Left ventricle myocardium inferior (tissue), 1 donor: ENCODE results near the gene TNFRSF9. TPM values are rescaled to one million over a fixed set of nuclear protein-coding genes. Genes with fewer than 3 reads are reported as not detected.

Source experiments
- DNase-seq: peaks from one replicate; pipeline ENCODE4 v3.0.0-alpha.2; 2020
- H3K27ac ChIP-seq: fragments of 200-600 bp; replicated peaks from 2 replicates; pipeline ENCODE4 v1.8.0; 2021
- H3K27me3 ChIP-seq: fragments of 200-600 bp; 2 replicates; pipeline ENCODE4 v1.8.0; 2021; ENCODE audit warnings: low read depth
- H3K36me3 ChIP-seq: fragments of 200-600 bp; 2 replicates; pipeline ENCODE4 v1.8.0; 2021
- H3K4me1 ChIP-seq: fragments of 200-600 bp; 2 replicates; pipeline ENCODE4 v1.8.0; 2021
- H3K4me3 ChIP-seq: fragments of 200-600 bp; 2 replicates; pipeline ENCODE4 v1.8.0; 2021; ENCODE audit warnings: mild to moderate bottlenecking, moderate library complexity
- H3K9me3 ChIP-seq: fragments of 200-600 bp; replicated peaks from 2 replicates; pipeline ENCODE4 v1.8.0; 2021
- CTCF ChIP-seq: fragments of 200-600 bp; IDR thresholded peaks from 2 replicates; pipeline ENCODE4 v1.8.0; 2021; ENCODE audit warnings: antibody characterized with exemption, mild to moderate bottlenecking, borderline replicate concordance
- intact Hi-C: fragments of 100-400 bp; cut with micrococcal nuclease; formaldehyde crosslinking; loops from one replicate; pipeline ENCODE4 v1.11.0; 2022
- long read RNA-seq: library from polyadenylated mRNA; unstranded; transcript quantifications from one replicate; pipeline ENCODE4 v2.0.0, GENCODE V29; 2021
- total RNA-seq: library from RNA; stranded (reverse); fragmentation: NEBNext Ultra II Directional; extraction: Animal tissue kit (Norgen Biotek cat#: 25700); gene quantifications from one replicate; pipeline ENCODE4 v1.2.1, GENCODE V29; 2021
- donor health status: DM: no; HTN: yes; CAD: no; lungs with severe emphysema.

TNFRSF9 gene
- not detected for total RNA-seq
- long read RNA-seq: 0 reads

GRCh38 chr1:7940745-7941436 lies at the start of gene TNFRSF9:
TNFRSF9 (minus strand) TSS chr1:7940839; CDS start chr1:7939994, 845 bp downstream.
- Histone ChIP-seq H3K36me3 (no peaks in the 10 kb centered on the region), H3K27me3 (peaks cover 78% of the 10 kb centered on the region), H3K27ac (no peak within 1 kb of the TSS), H3K9me3 (no peaks in the 10 kb centered on the region), H3K4me3 (no peak within 1 kb of the TSS), H3K4me1 (peaks cover 24% of the 10 kb centered on the region)
- no peak for DNase-seq
- intact Hi-C loops: no loop called here
- no peak for TF ChIP-seq CTCF

GRCh38 chr1:7989762-7990428 lies 49.3 kb upstream of the TNFRSF9 start:
- DNase-seq: no peak

GRCh38 chr1:7988576-7988975 lies 47.9 kb upstream of the TNFRSF9 start:
- intact Hi-C loops: no loop called here

More at GRCh38 chr1:7989762-7990428, 49.3 kb upstream of the TNFRSF9 start:
- Histone ChIP-seq H3K27me3 (no peaks in the 10 kb centered on the region), H3K9me3 (no peaks in the 10 kb centered on the region), H3K4me1 (peaks cover 4% of the 10 kb centered on the region), H3K4me3 (no peak overlapping the region), H3K36me3 (peaks cover 20% of the 10 kb centered on the region), H3K27ac (no peak overlapping the region)
- intact Hi-C loops: no loop called here
- TF ChIP-seq CTCF: no peak

GRCh38 chr1:7987528-7987927 lies 46.9 kb upstream of the TNFRSF9 start:
- DNase-seq: no peak
- intact Hi-C loops: no loop called here
- no peak for TF ChIP-seq CTCF
- Histone ChIP-seq H3K4me3 (no peak overlapping the region), H3K9me3 (no peaks in the 10 kb centered on the region), H3K27me3 (no peaks in the 10 kb centered on the region), H3K4me1 (peaks cover 16% of the 10 kb centered on the region), H3K27ac (no peak overlapping the region), H3K36me3 (peaks cover 36% of the 10 kb centered on the region)

More at GRCh38 chr1:7988576-7988975, 47.9 kb upstream of the TNFRSF9 start:
- no peak for DNase-seq
- TF ChIP-seq CTCF: no peak
- H3K36me3 ChIP-seq: peaks cover 29% of the 10 kb centered on the region
- peaks cover 6% of the 10 kb centered on the region for H3K4me1 ChIP-seq
- no peak overlapping the region for H3K27ac ChIP-seq
- H3K9me3 ChIP-seq: no peaks in the 10 kb centered on the region
- no peak overlapping the region for H3K4me3 ChIP-seq
- H3K27me3 ChIP-seq: no peaks in the 10 kb centered on the region

GRCh38 chr1:7985851-7986612 lies 45.4 kb upstream of the TNFRSF9 start:
- Histone ChIP-seq H3K4me3 (no peak overlapping the region), H3K9me3 (no peaks in the 10 kb centered on the region), H3K36me3 (peaks cover 43% of the 10 kb centered on the region), H3K4me1 (peaks cover 21% of the 10 kb centered on the region), H3K27me3 (no peaks in the 10 kb centered on the region), H3K27ac (peak overlapping the region; percentile 12)
- DNase-seq: no peak
- no peak for TF ChIP-seq CTCF
- intact Hi-C loops: no loop called here
